SK-N-SH (cell line): Measurements from ENCODE around the gene TNNT3. TPM values are rescaled to one million over a fixed set of nuclear protein-coding genes. Genes with fewer than 3 reads are reported as not detected.

Experiments used
- CTCF ChIA-PET: fragments of 300-600, 350-600 bp; formaldehyde crosslinking; extraction: SDS; loops from one replicate; lab custom pipeline; 2021; lab: Yijun Ruan, JAX
- POLR2A ChIA-PET: fragments of 350-600 bp; sonication (Branson Sonifier 250); formaldehyde crosslinking; extraction: SDS; loops from one replicate; lab custom pipeline; 2020; ENCODE audit warnings: antibody characterized with exemption, inconsistent platforms; lab: Yijun Ruan, JAX
- DNase-seq: peaks from one replicate; pipeline ENCODE4 v3.0.0; 2012
- H2AFZ ChIP-seq: fragments of 200-600 bp; sonication (generic); 2 replicates; pipeline ENCODE4 v1.8.1; 2016; ENCODE audit warnings: antibody characterized with exemption, mild to moderate bottlenecking, low read depth
- H3F3A ChIP-seq: fragments of 200-600 bp; sonication (generic); replicated peaks from 2 replicates; pipeline ENCODE3; 2016; ENCODE audit warnings: antibody characterized with exemption, mild to moderate bottlenecking; ENCODE audit not compliant: insufficient read depth
- H3K27ac ChIP-seq, 2 experiments: fragments of 200-500 bp in 1 of 2; fragments of 200-600 bp in 1 of 2; sonication (Bioruptor generic) in 1 of 2; sonication (generic), shearing (Covaris generic) in 1 of 2; 2 replicates each; pipeline versions ENCODE4 v1.5.1 to v1.6.1; 2014 to 2016; ENCODE audit warnings: low read depth in 2 of 2, inconsistent platforms in 1 of 2, low read length in 1 of 2, mild to moderate bottlenecking in 1 of 2, mixed read lengths in 1 of 2
- H3K27me3 ChIP-seq: fragments of 200-600 bp; sonication (generic), shearing (Covaris generic); 2 replicates; pipeline ENCODE4 v1.6.1; 2016; ENCODE audit warnings: mixed run types; ENCODE audit not compliant: insufficient read depth
- H3K36me3 ChIP-seq, 2 experiments: fragments of 200-500 bp in 1 of 2; fragments of 200-600 bp in 1 of 2; sonication (Bioruptor generic) in 1 of 2; sonication (generic) in 1 of 2; replicated peaks in 1 of 2; 2 replicates each; pipeline versions ENCODE3 to v1.5.1; 2014 to 2016; ENCODE audit warnings: low read length in 1 of 2, mild to moderate bottlenecking in 1 of 2; ENCODE audit not compliant: insufficient read depth in 2 of 2, control insufficient read depth in 1 of 2
- H3K4me1 ChIP-seq, 2 experiments: fragments of 200-500 bp in 1 of 2; fragments of 200-600 bp in 1 of 2; sonication (Bioruptor generic) in 1 of 2; sonication (generic), shearing (Covaris generic) in 1 of 2; 2 replicates each; pipeline versions ENCODE4 v1.5.1 to v1.6.1; 2014 to 2016; ENCODE audit warnings: low read depth in 1 of 2, low read length in 1 of 2, mixed run types in 1 of 2; ENCODE audit not compliant: insufficient read depth in 2 of 2, control insufficient read depth in 1 of 2
- H3K4me2 ChIP-seq: fragments of 200-600 bp; sonication (generic), shearing (Covaris generic); 2 replicates; pipeline ENCODE4 v1.6.1; 2017; ENCODE audit warnings: mixed run types
- H3K4me3 ChIP-seq, 2 experiments: fragments of 200-500 bp in 1 of 2; fragments of 200-600 bp in 1 of 2; sonication (Bioruptor generic) in 1 of 2; sonication (generic), shearing (Covaris generic) in 1 of 2; 2 replicates each; pipeline versions ENCODE4 v1.5.1 to v1.8.1; 2014 to 2016; ENCODE audit warnings: low read depth in 2 of 2, inconsistent platforms in 1 of 2, low read length in 1 of 2, mild to moderate bottlenecking in 1 of 2, mixed read lengths in 1 of 2, moderate library complexity in 1 of 2
- H3K79me2 ChIP-seq: fragments of 200-600 bp; sonication (generic); 2 replicates; pipeline ENCODE4 v1.8.1; 2017; ENCODE audit warnings: mild to moderate bottlenecking; ENCODE audit not compliant: insufficient read depth
- H3K9ac ChIP-seq: fragments of 200-600 bp; sonication (generic); 2 replicates; pipeline ENCODE4 v1.6.1; 2017; ENCODE audit warnings: mixed run types
- H3K9me2 ChIP-seq: fragments of 200-600 bp; sonication (generic); 2 replicates; pipeline ENCODE4 v1.6.1; 2017; ENCODE audit warnings: mixed run types
- H3K9me3 ChIP-seq: fragments of 200-600 bp; sonication (generic); 2 replicates; pipeline ENCODE4 v1.6.1; 2017; ENCODE audit warnings: mixed run types, mild to moderate bottlenecking, moderate library complexity
- H4K20me1 ChIP-seq: fragments of 200-600 bp; sonication (generic); 2 replicates; pipeline ENCODE4 v1.6.1; 2017; ENCODE audit warnings: mild to moderate bottlenecking, mixed run types; ENCODE audit not compliant: insufficient read depth
- ELF1 ChIP-seq: IDR thresholded peaks from 2 replicates; pipeline ENCODE4 v1.4.0; 2012
- FOSL2 ChIP-seq: IDR thresholded peaks from 2 replicates; pipeline ENCODE4 v1.4.0; 2012; ENCODE audit warnings: low read depth, mild to moderate bottlenecking, moderate library complexity, borderline replicate concordance
- FOXJ3 ChIP-seq: sonication (generic); formaldehyde crosslinking; IDR thresholded peaks from 2 replicates; pipeline ENCODE4 v1.5.1; 2020; ENCODE audit warnings: mild to moderate bottlenecking, missing genetic modification reagents
- MEF2A ChIP-seq: IDR thresholded peaks from 2 replicates; pipeline ENCODE4 v1.4.0; 2012; ENCODE audit warnings: low read depth, borderline replicate concordance
- NFIC ChIP-seq: IDR thresholded peaks from 2 replicates; pipeline ENCODE4 v1.4.0; 2012; ENCODE audit warnings: borderline replicate concordance
- RCOR1 ChIP-seq: fragments of 150-350 bp; IDR thresholded peaks from 2 replicates; pipeline ENCODE4 v1.6.1; 2017; ENCODE audit warnings: antibody characterized with exemption, low read length
- REST ChIP-seq: IDR thresholded peaks from 2 replicates; pipeline ENCODE4 v1.6.1; 2012; ENCODE audit warnings: mild to moderate bottlenecking, low read depth, low read length, moderate library complexity
- RFX5 ChIP-seq: IDR thresholded peaks from 2 replicates; pipeline ENCODE4 v1.6.1; 2012; ENCODE audit warnings: mild to moderate bottlenecking, improper control_type of control experiment, low read length
- SMC3 ChIP-seq: IDR thresholded peaks from 2 replicates; pipeline ENCODE4 v1.6.1; 2012; ENCODE audit warnings: low read depth, low read length, improper control_type of control experiment
- TEAD4 ChIP-seq: IDR thresholded peaks from 2 replicates; pipeline ENCODE4 v1.4.0; 2012; ENCODE audit warnings: mild to moderate bottlenecking, borderline replicate concordance; ENCODE audit not compliant: insufficient read depth
- YY1 ChIP-seq: IDR thresholded peaks from 2 replicates; pipeline ENCODE4 v1.4.0; 2012; ENCODE audit warnings: low read depth, mild to moderate bottlenecking
- ZBTB33 ChIP-seq: IDR thresholded peaks from 2 replicates; pipeline ENCODE4 v1.4.0; 2012; ENCODE audit warnings: low read depth, borderline replicate concordance
- WGBS: methylation state at CpG from one replicate; pipeline ENCODE4 v1.1.6; 2017; ENCODE audit warnings: low lambda C conversion rate; 5-methylcytosine and 5-hydroxymethylcytosine counted together
- polyA plus RNA-seq, 3 experiments: library from polyadenylated mRNA; depleted of rRNA; stranded (reverse); fragments of >200 nt; gene quantifications; 2 replicates each; pipeline ENCODE4 v1.2.3, GENCODE V29; 2012
- TF ChIP-seq, protein P1 (sequence below): IDR thresholded peaks from 2 replicates; pipeline ENCODE4; 2012
- TF ChIP-seq, protein P2 (sequence below): IDR thresholded peaks from 2 replicates; pipeline ENCODE4 v1.4.0; 2012; ENCODE audit warnings: low read depth, borderline replicate concordance

The TNNT3 gene
- polyA plus RNA-seq, 1 of the 3 experiments (the other 2 are of a cell fraction) = not detected

DNA sequence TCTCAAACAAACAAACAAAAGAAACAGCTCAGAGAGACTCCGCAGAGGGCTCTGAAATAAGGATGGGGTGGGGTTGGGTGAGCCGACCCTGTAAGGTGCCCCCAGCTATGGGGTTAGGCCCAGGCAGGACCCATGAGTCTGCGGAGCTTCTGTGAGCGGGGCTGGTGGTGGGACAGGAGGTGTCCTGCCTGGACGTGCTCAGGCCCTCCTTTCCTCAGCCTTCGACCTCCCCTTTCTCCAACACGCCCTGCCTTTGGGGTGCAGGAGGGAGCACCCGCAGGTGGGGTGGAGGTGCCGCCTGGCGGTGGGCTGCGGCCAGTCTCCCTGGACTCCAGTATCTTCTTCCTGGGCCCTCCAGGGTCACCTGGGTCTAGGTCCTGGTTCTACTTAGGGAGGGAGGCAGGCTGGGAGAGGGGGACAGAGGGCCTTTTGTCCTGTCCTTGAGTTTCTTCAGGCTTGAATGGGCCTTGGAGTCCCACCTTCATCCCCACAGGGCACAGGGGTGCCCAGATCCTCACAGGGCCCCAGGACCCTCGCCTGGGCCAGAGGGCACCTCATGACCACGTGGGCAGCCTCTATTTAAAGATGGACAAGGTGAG, 40.1 kb upstream of the TNNT3 start:
- H3K4me3 ChIP-seq = no peak overlapping the region

DNA sequence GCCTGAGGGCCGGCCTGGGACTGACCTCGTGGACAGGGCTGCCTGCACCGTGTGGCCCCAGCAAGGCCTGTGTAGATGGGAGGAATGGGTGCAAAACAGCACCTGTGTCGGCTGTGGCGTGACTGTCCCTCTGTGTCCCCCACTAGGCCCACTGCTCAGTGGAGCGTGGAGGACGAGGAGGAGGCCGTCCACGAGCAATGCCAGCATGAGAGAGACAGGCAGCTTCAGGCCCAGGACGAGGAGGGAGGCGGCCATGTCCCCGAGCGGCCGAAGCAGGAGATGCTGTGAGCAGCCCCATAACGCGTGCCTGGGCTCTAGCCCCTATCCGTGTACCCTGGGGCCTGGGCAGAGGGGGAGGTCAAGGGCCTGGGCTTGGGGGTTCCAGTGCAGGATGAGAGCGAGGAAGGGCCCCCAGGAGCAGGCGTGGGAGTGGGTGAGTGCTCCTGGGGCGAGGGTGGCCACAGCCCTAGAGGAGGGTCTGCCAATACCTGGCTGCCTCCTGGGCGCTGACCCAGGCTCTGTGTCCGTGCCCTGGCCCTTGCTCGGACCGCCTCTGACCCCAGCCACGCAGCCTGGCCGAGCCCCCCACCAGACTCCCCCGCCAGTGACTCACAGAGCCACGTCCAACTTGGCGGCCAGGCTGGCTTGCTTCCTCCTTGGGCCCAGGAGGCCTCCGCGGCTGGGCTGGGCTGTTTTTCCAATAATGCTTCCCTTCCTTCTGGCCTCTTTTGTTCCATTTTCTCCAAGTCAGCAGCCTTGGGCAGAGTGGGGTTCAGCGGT, 39.4 kb upstream of the TNNT3 start:
- Histone ChIP-seq H3K9ac (no peak overlapping the region), H3K27ac (no peak overlapping the region; a peak in 1 of 4 replicates), H3K4me3 (no peak overlapping the region), H3K79me2 (no peaks in the 10 kb centered on the region), H2AFZ (no peak overlapping the region), H3K9me2 (no peaks in the 10 kb centered on the region), H3K4me2 (no peak overlapping the region), H3K9me3 (no peaks in the 10 kb centered on the region), H3K36me3 (no peaks in the 10 kb centered on the region), H3F3A (no peaks in the 10 kb centered on the region), H4K20me1 (no peaks in the 10 kb centered on the region), H3K4me1 (peaks cover 0 to 43% of the 10 kb centered on the region in 2 experiments; a peak in 2 of 4 replicates), H3K27me3 (no peaks in the 10 kb centered on the region)
- peak; percentile 25 for DNase-seq
- POLR2A ChIA-PET = interaction anchor here (1.2 kb wide), 1 partner anchor 117 kb away, joined by 4 read pairs; the partner anchor contains the start of gene H19
- CTCF ChIA-PET = interaction anchor here (0.6 to 5.0 kb wide), 7 partner anchors 42 to 271 kb away, joined by 3 to 179 read pairs (median 32); partner anchors contain the start of gene TNNI2
- 87% methylated on average over 20 of the region's 32 CpGs for WGBS
- TF ChIP-seq FOSL2 = no peak
- TF ChIP-seq FOXJ3 (CRISPR knock-in tag) = no peak
- no peak for TF ChIP-seq YY1
- TF ChIP-seq, protein P1, sequence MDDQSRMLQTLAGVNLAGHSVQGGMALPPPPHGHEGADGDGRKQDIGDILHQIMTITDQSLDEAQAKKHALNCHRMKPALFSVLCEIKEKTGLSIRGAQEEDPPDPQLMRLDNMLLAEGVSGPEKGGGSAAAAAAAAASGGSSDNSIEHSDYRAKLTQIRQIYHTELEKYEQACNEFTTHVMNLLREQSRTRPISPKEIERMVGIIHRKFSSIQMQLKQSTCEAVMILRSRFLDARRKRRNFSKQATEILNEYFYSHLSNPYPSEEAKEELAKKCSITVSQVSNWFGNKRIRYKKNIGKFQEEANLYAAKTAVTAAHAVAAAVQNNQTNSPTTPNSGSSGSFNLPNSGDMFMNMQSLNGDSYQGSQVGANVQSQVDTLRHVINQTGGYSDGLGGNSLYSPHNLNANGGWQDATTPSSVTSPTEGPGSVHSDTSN = no peak
- TF ChIP-seq TEAD4 = no peak
- no peak for TF ChIP-seq MEF2A
- no peak for TF ChIP-seq REST
- TF ChIP-seq RFX5 = no peak

More for the DNA sequence above, 40.1 kb upstream of the TNNT3 start:
- peak; percentile 17 for DNase-seq
- ChIA-PET POLR2A (interaction anchor here (1.2 kb wide), 1 partner anchor 118 kb away, joined by 4 read pairs; the partner anchor contains the start of gene H19), CTCF (interaction anchor here (0.9 to 5.2 kb wide), 9 partner anchors 32 to 277 kb away, joined by 3 to 49 read pairs (median 4); no protein-coding TSS in a partner anchor)
- Histone ChIP-seq H3K9ac (no peak overlapping the region), H2AFZ (no peak overlapping the region), H3K4me1 (peaks cover 0 to 47% of the 10 kb centered on the region in 2 experiments; a peak in 2 of 4 replicates), H3K27me3 (no peaks in the 10 kb centered on the region), H3K9me2 (no peaks in the 10 kb centered on the region), H3K79me2 (no peaks in the 10 kb centered on the region)
- 80% methylated on average over 11 of the region's 13 CpGs for whole genome bisulfite sequencing
- TF ChIP-seq, protein P2, sequence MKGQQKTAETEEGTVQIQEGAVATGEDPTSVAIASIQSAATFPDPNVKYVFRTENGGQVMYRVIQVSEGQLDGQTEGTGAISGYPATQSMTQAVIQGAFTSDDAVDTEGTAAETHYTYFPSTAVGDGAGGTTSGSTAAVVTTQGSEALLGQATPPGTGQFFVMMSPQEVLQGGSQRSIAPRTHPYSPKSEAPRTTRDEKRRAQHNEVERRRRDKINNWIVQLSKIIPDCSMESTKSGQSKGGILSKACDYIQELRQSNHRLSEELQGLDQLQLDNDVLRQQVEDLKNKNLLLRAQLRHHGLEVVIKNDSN = no peak
- no peak for TF ChIP-seq YY1
- no peak for TF ChIP-seq SMC3
- TF ChIP-seq RFX5 = no peak
- TF ChIP-seq ELF1 = no peak
- TF ChIP-seq ZBTB33 = no peak
- TF ChIP-seq NFIC = no peak
- TF ChIP-seq RCOR1 = no peak
- TF ChIP-seq, all 33 proteins: peak for 0
- no peaks in the 10 kb centered on the region for H3K36me3 ChIP-seq
- H3K9me3 ChIP-seq = no peaks in the 10 kb centered on the region
- no peak overlapping the region; a peak in 1 of 4 replicates for H3K27ac ChIP-seq
- H4K20me1 ChIP-seq = no peaks in the 10 kb centered on the region
- H3K4me2 ChIP-seq = no peak overlapping the region
- H3F3A ChIP-seq = no peaks in the 10 kb centered on the region
